ENCODE data around the gene KCNF1.

- TF ChIP-seq CTCF (IDR thresholded peaks at IDR 0.05) (no peak), POLR2AphosphoS5 (IDR thresholded peaks at IDR 0.05) (no peak), POLR2A (IDR thresholded peaks at IDR 0.05; ENCODE audit: low read depth) (no peak)
Observed at GRCh38 chr2:10877651-10878111, 34.1 kb upstream of the KCNF1 start.
